Ramos (cell line): Measurements from ENCODE around the gene OPTC.

ENCODE experiments used
- in situ Hi-C: fragments of 300-500 bp; cut with MboI; formaldehyde crosslinking; loops from one replicate; pipeline ENCODE4 v1.14.3; 2022; ENCODE audit warnings: low sequenced_read_pairs; ENCODE audit not compliant: unreplicated experiment

The OPTC gene

GRCh38 chr1:203553496-203553895 lies 59.5 kb downstream of the OPTC start:
- in situ Hi-C loops, result no loop called here

GRCh38 chr1:203554071-203554470 lies 60.1 kb downstream of the OPTC start:
- in situ Hi-C loops, result no loop called here

- in situ Hi-C loops, result no loop called here
These were observed 61.1 kb downstream of the OPTC start for GRCh38 chr1:203555076-203555475.

- in situ Hi-C loops, result no loop called here
These were observed 61.6 kb downstream of the OPTC start for GRCh38 chr1:203555511-203556046.

GRCh38 chr1:203556047-203556851 lies 62.3 kb downstream of the OPTC start:
- in situ Hi-C loops, result no loop called here

GRCh38 chr1:203557390-203557789 lies 63.4 kb downstream of the OPTC start:
- in situ Hi-C loops, result no loop called here

GRCh38 chr1:203558064-203558760 lies 64.3 kb downstream of the OPTC start:
- in situ Hi-C loops, result no loop called here
